Endothelial cell of umbilical vein (primary cell): ENCODE measurements around the gene ZNF414. TPM values are rescaled to one million over a fixed set of nuclear protein-coding genes. Genes with fewer than 3 reads are reported as not detected.

ENCODE experiments used
- BruUV-seq: library from RNA; stranded (reverse); fragments of 400-500 nt; replicated peaks from 2 replicates; lab custom pipeline; 2021; lab: Mats Ljungman, UMichigan
- CTCF ChIA-PET: fragments of 300-600, 350-600 bp; sonication (Branson Sonifier 250); formaldehyde crosslinking; loops from one replicate; lab custom pipeline; 2021; ENCODE audit warnings: antibody characterized with exemption, inconsistent platforms; lab: Charles Lee
- POLR2A ChIA-PET: fragments of 300-600, 350-600 bp; sonication (Branson Sonifier 250); formaldehyde crosslinking; loops from one replicate; lab custom pipeline; 2021; ENCODE audit warnings: antibody characterized with exemption, inconsistent platforms; lab: Charles Lee
- DNase-seq: peaks from one replicate; pipeline ENCODE4 v3.0.0-alpha.2; 2011; ENCODE audit warnings: low read depth, low spot score
- FAIRE-seq: peaks from 2 replicates; lab custom pipeline; 2011; peaks lifted over from hg19 to GRCh38; lab: Jason Lieb, UNC
- H2AFZ ChIP-seq: 2 replicates; pipeline ENCODE4 v1.6.0; 2012; ENCODE audit warnings: low read depth, low read length, control low read depth, inconsistent platforms
- H3K27ac ChIP-seq: 2 replicates; pipeline ENCODE4 v1.5.1; 2011; ENCODE audit warnings: low read depth, mild to moderate bottlenecking, control low read depth, low read length, moderate library complexity; ENCODE audit not compliant: insufficient read depth
- H3K27me3 ChIP-seq, 2 experiments: 2 replicates each; pipeline versions ENCODE4 v1.6.0 to v1.6.1; 2011; ENCODE audit warnings: low read length in 2 of 2, mixed read lengths in 1 of 2; ENCODE audit not compliant: control insufficient read depth in 2 of 2, insufficient read depth in 2 of 2
- H3K36me3 ChIP-seq, 2 experiments: 2 replicates in 1 of 2; 3 replicates in 1 of 2; pipeline ENCODE4 v1.5.1; 2011; ENCODE audit warnings: low read length in 2 of 2, mild to moderate bottlenecking in 1 of 2, moderate library complexity in 1 of 2; ENCODE audit not compliant: control insufficient read depth in 2 of 2, insufficient read depth in 2 of 2; ENCODE audit errors: extremely low read depth in 1 of 2
- H3K4me1 ChIP-seq: 3 replicates; pipeline ENCODE4 v1.5.1; 2011; ENCODE audit warnings: mild to moderate bottlenecking, low read length; ENCODE audit not compliant: control insufficient read depth, insufficient read depth; ENCODE audit errors: extremely low read depth
- H3K4me2 ChIP-seq: 2 replicates; pipeline ENCODE4 v1.6.1; 2011; ENCODE audit warnings: low read length, control low read depth, mixed read lengths; ENCODE audit not compliant: insufficient read depth
- H3K4me3 ChIP-seq, 3 experiments: fragments of 200-600 bp in 1 of 3; sonication (generic), shearing (Covaris generic) in 1 of 3; replicated peaks in 1 of 3; 2 replicates each; pipeline ENCODE4 v1.5.1; 2011 to 2016; ENCODE audit warnings: control low read depth in 3 of 3, low read length in 3 of 3, mild to moderate bottlenecking in 2 of 3, inconsistent platforms in 1 of 3, low read depth in 1 of 3, moderate library complexity in 1 of 3; ENCODE audit not compliant: insufficient read depth in 1 of 3
- H3K79me2 ChIP-seq: 2 replicates; pipeline ENCODE4 v1.6.0; 2012; ENCODE audit warnings: low read length, inconsistent platforms; ENCODE audit not compliant: control insufficient read depth, insufficient read depth
- H3K9ac ChIP-seq: replicated peaks from 2 replicates; pipeline ENCODE3; 2011; ENCODE audit warnings: low read length, control low read depth; ENCODE audit not compliant: insufficient read depth; ENCODE audit errors: extremely low read depth
- H3K9me1 ChIP-seq: replicated peaks from 3 replicates; pipeline ENCODE4 v1.6.0; 2011; ENCODE audit warnings: mild to moderate bottlenecking, low read length; ENCODE audit not compliant: control insufficient read depth, insufficient read depth; ENCODE audit errors: extremely low read depth
- H3K9me3 ChIP-seq: replicated peaks from 2 replicates; pipeline ENCODE4 v1.5.1; 2012; ENCODE audit warnings: low read length, inconsistent platforms; ENCODE audit not compliant: control insufficient read depth, insufficient read depth
- H4K20me1 ChIP-seq: replicated peaks from 2 replicates; pipeline ENCODE3; 2011; ENCODE audit warnings: mild to moderate bottlenecking, low read length; ENCODE audit not compliant: control insufficient read depth, insufficient read depth; ENCODE audit errors: extremely low read depth
- EZH2 ChIP-seq: IDR thresholded peaks from 2 replicates; pipeline ENCODE4 v1.6.1; 2012; ENCODE audit warnings: borderline replicate concordance, low read depth, mild to moderate bottlenecking, moderate library complexity, low read length, inconsistent platforms; ENCODE audit not compliant: severe bottlenecking
- GATA2 ChIP-seq: IDR thresholded peaks from 2 replicates; pipeline ENCODE4 v1.7.0; 2011; ENCODE audit warnings: low read depth, mild to moderate bottlenecking, moderate library complexity, mixed read lengths, low read length; ENCODE audit not compliant: insufficient read length, insufficient read depth
- JUN ChIP-seq: IDR thresholded peaks from 2 replicates; pipeline ENCODE4 v1.6.1; 2011; ENCODE audit warnings: borderline replicate concordance, low read depth; ENCODE audit not compliant: insufficient read length, insufficient read depth
- MYC ChIP-seq: IDR thresholded peaks from one replicate; pipeline ENCODE4 v1.6.1; 2011; ENCODE audit warnings: mild to moderate bottlenecking, low read depth, low read length
- POLR2A ChIP-seq: IDR thresholded peaks from 2 replicates; pipeline ENCODE4 v1.6.1; 2012; ENCODE audit warnings: low read depth, mild to moderate bottlenecking, control low read depth, low read length
- POLR2AphosphoS5 ChIP-seq: IDR thresholded peaks from 2 replicates; pipeline ENCODE4 v1.6.1; 2012; ENCODE audit warnings: low read depth, mild to moderate bottlenecking, control low read depth, low read length, moderate library complexity; ENCODE audit not compliant: insufficient read depth
- dilution Hi-C: fragments of 300-500 bp; cut with MboI; formaldehyde crosslinking; loops from one replicate; pipeline ENCODE4 v1.15.0; 2019; ENCODE audit warnings: low sequenced_read_pairs; ENCODE audit not compliant: extremely low pct_ligation_motif_present
- intact Hi-C: fragments of 100-400 bp; cut with micrococcal nuclease; formaldehyde crosslinking; loops from one replicate; pipeline ENCODE4 v1.10.0; 2022
- polyA plus RNA-seq, 4 experiments: library from polyadenylated mRNA; depleted of rRNA in 3 of 4; stranded (reverse) in 3 of 4; unstranded in 1 of 4; fragments of >200 nt; gene quantifications; 2 replicates each; pipeline versions ENCODE4 v1.2.1 to v1.2.3, GENCODE V29; 2011 to 2012; ENCODE audit warnings: missing spikeins in 1 of 4
- total RNA-seq: library from RNA; stranded (reverse); gene quantifications from 2 replicates; pipeline ENCODE4 v1.2.3, GENCODE V29; 2021
- TF ChIP-seq, protein P1 (sequence below), 2 donors: IDR thresholded peaks; 1 replicate in 1 of 2; 2 replicates in 1 of 2; pipeline ENCODE4 v1.5.1; 2011; ENCODE audit warnings: low read length in 2 of 2, mild to moderate bottlenecking in 2 of 2, moderate library complexity in 2 of 2, control low read depth in 1 of 2, inconsistent platforms in 1 of 2, low read depth in 1 of 2; ENCODE audit not compliant: insufficient read depth in 1 of 2; ENCODE audit errors: extremely low read depth in 1 of 2
- TF ChIP-seq, protein P2 (sequence below): IDR thresholded peaks from 2 replicates; pipeline ENCODE4 v1.6.1; 2011; ENCODE audit not compliant: insufficient read depth, insufficient read length

Gene ZNF414
- total and polyA plus RNA-seq, 2 donors (not counting 3 experiments of a cell fraction or from before 2014, with no cell fraction given), result 11.6 to 20.6 TPM

DNA sequence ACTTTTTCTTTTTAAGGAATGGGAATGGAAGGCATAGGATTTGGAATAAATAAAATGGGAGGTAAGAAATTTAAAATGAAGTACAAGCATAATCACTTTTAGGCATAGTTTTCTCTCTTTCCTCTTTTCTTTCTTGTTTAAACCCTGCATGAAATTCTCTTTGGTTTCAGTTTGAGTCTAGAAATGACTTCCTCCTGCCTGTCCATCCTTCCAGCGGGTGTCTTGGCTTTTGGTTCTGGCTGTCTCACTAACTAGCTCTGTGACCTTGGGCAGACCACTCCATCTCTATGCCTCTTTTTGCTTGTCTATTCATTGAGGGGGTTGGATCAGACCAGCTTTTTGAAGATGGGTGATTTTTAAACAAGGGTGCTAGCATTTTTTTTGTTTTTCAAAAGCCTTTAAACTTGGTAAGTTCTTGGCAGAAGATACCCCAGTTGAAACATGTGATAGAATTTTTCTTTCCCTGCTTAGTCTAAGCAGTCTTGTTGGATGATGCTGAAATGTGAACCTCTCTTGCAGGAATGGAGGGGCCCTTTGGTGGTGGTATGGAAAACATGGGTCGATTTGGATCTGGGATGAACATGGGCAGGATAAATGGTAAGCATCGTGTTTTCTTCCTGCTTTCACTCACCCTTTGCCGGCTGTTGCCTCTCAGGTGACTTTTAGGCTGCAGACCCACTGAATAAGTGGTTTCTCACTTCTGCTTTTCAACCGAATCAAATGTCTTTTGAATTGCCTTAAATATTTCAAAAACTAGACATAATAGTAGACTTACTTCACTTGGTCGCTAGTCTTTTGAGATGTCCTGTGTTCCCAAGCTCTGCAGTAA lies 40.1 kb downstream of the ZNF414 start:
- Histone ChIP-seq H3K4me1 (no peaks in the 10 kb centered on the region), H3K27ac (no peak overlapping the region), H3K4me2 (no peak overlapping the region), H4K20me1 (peaks cover 2% of the 10 kb centered on the region), H3K79me2 (peaks cover 68% of the 10 kb centered on the region), H3K9me1 (no peaks in the 10 kb centered on the region), H3K27me3 (no peaks in the 10 kb centered on the region), H2AFZ (no peak overlapping the region), H3K36me3 (peaks cover 40 to 64% of the 10 kb centered on the region in 2 experiments), H3K9me3 (no peaks in the 10 kb centered on the region), H3K4me3 (no peak overlapping the region), H3K9ac (no peak overlapping the region)
- BruUV-seq, result no TSS peak
- TF ChIP-seq, protein P1, sequence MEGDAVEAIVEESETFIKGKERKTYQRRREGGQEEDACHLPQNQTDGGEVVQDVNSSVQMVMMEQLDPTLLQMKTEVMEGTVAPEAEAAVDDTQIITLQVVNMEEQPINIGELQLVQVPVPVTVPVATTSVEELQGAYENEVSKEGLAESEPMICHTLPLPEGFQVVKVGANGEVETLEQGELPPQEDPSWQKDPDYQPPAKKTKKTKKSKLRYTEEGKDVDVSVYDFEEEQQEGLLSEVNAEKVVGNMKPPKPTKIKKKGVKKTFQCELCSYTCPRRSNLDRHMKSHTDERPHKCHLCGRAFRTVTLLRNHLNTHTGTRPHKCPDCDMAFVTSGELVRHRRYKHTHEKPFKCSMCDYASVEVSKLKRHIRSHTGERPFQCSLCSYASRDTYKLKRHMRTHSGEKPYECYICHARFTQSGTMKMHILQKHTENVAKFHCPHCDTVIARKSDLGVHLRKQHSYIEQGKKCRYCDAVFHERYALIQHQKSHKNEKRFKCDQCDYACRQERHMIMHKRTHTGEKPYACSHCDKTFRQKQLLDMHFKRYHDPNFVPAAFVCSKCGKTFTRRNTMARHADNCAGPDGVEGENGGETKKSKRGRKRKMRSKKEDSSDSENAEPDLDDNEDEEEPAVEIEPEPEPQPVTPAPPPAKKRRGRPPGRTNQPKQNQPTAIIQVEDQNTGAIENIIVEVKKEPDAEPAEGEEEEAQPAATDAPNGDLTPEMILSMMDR (IDR thresholded peaks at IDR 0.05; ENCODE audit: extremely low read depth in 1 of 2, insufficient read depth in 1 of 2, low read depth in 1 of 2, low read length in 2 of 2), result no peak
- TF ChIP-seq, protein P2, sequence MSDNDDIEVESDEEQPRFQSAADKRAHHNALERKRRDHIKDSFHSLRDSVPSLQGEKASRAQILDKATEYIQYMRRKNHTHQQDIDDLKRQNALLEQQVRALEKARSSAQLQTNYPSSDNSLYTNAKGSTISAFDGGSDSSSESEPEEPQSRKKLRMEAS, result no peak
- no peak for TF ChIP-seq POLR2A
- TF ChIP-seq JUN, result no peak
- TF ChIP-seq POLR2AphosphoS5, result no peak
- no peak for TF ChIP-seq EZH2
- no peak for TF ChIP-seq MYC
- TF ChIP-seq GATA2, result no peak
- POLR2A ChIA-PET, result interaction anchor here (0.7 kb wide), 1 partner anchor 133 kb away, joined by 4 read pairs; no protein-coding TSS in a partner anchor
- FAIRE-seq (no peak), DNase-seq (no peak)
- dilution Hi-C loops (no loop called here), intact Hi-C loops (no loop called here)
- CTCF ChIA-PET, result no interaction called here
